Hematopoietic multipotent progenitor cell treated with erythropoietin and hydrocortisone succinate and interleukin-3 and kit ligand, for 6 days (in vitro differentiated cells): ENCODE results near the gene ADRB2.
A peak's percentile ranks its signal among the peaks of the same experiment; 100 is the strongest.
"Not testable (repeated sequence)": the region's sequence is repeated elsewhere in the genome, so short reads cannot be mapped to it uniquely, and the experiment has no call there.

ENCODE experiments used
- DNase-seq: peaks from one replicate; pipeline ENCODE4 v3.0.0-alpha.2; 2015

Gene ADRB2

GRCh38 chr5:148856009-148856367, 29.6 kb downstream of the ADRB2 start:
- no peak for DNase-seq

GRCh38 chr5:148856424-148856823, 30.0 kb downstream of the ADRB2 start:
- DNase-seq: no peak

- no peak for DNase-seq
These were observed 31.1 kb downstream of the ADRB2 start for GRCh38 chr5:148857474-148857873.

GRCh38 chr5:148858106-148858505, 31.7 kb downstream of the ADRB2 start:
- no peak for DNase-seq

- no peak for DNase-seq
These were observed 32.1 kb downstream of the ADRB2 start for GRCh38 chr5:148858547-148858946.

GRCh38 chr5:148859703-148860102, 33.3 kb downstream of the ADRB2 start:
- DNase-seq: peak; percentile 44

GRCh38 chr5:148860599-148860998, 34.2 kb downstream of the ADRB2 start:
- no peak for DNase-seq

GRCh38 chr5:148861088-148861487, 34.7 kb downstream of the ADRB2 start:
- peak; percentile 25 for DNase-seq

GRCh38 chr5:148861696-148862095, 35.3 kb downstream of the ADRB2 start:
- DNase-seq: no peak

GRCh38 chr5:148864113-148864841, 37.9 kb downstream of the ADRB2 start:
- DNase-seq: no peak

- DNase-seq: no peak
These were observed 39.6 kb downstream of the ADRB2 start for GRCh38 chr5:148866024-148866423.

- no peak for DNase-seq
These were observed 46.7 kb downstream of the ADRB2 start for GRCh38 chr5:148873120-148873519.

GRCh38 chr5:148873690-148874485, 47.5 kb downstream of the ADRB2 start:
- DNase-seq: no peak

GRCh38 chr5:148875205-148875875, 48.9 kb downstream of the ADRB2 start:
- peak; percentile 22 for DNase-seq

GRCh38 chr5:148877436-148877835, 51.0 kb downstream of the ADRB2 start:
- DNase-seq: not testable (repeated sequence)
